Fibroblast of lung (primary cell): ENCODE measurements around the gene MCF2L. TPM values are rescaled to one million over a fixed set of nuclear protein-coding genes. Genes with fewer than 3 reads are reported as not detected.

ENCODE experiments used
- DNase-seq, 2 donors: peaks; one replicate each; pipeline versions ENCODE4 v3.0.0 to v3.0.0-alpha.2; 2010; ENCODE audit warnings: low read depth in 2 of 2
- H2AFZ ChIP-seq: 2 replicates; pipeline ENCODE4 v1.5.1; 2012; ENCODE audit warnings: low read length, control low read depth, inconsistent platforms
- H3K27ac ChIP-seq: 2 replicates; pipeline ENCODE4 v1.5.1; 2011; ENCODE audit warnings: low read length, control low read depth; ENCODE audit not compliant: insufficient read depth
- H3K27me3 ChIP-seq: 2 replicates; pipeline ENCODE4 v1.5.1; 2011; ENCODE audit warnings: mild to moderate bottlenecking, low read length; ENCODE audit not compliant: control insufficient read depth, insufficient read depth
- H3K36me3 ChIP-seq: 2 replicates; pipeline ENCODE4 v1.5.1; 2011; ENCODE audit warnings: low read length; ENCODE audit not compliant: control insufficient read depth, insufficient read depth
- H3K4me1 ChIP-seq: 2 replicates; pipeline ENCODE4 v1.5.1; 2011; ENCODE audit warnings: low read length; ENCODE audit not compliant: control insufficient read depth, insufficient read depth; ENCODE audit errors: extremely low read depth
- H3K4me2 ChIP-seq: 2 replicates; pipeline ENCODE4 v1.5.1; 2011; ENCODE audit warnings: low read length, control low read depth; ENCODE audit not compliant: insufficient read depth; ENCODE audit errors: extremely low read depth
- H3K4me3 ChIP-seq, 4 experiments: fragments of 200-600 bp in 1 of 4; sonication (generic) in 1 of 4; replicated peaks in 1 of 4; 2 replicates each; pipeline ENCODE4 v1.5.1; 2011 to 2016; ENCODE audit warnings: low read length in 4 of 4, low read depth in 3 of 4, mild to moderate bottlenecking in 3 of 4, control low read depth in 2 of 4, inconsistent platforms in 1 of 4, mixed read lengths in 1 of 4; ENCODE audit not compliant: insufficient read depth in 1 of 4; ENCODE audit errors: control extremely low read depth in 1 of 4
- H3K79me2 ChIP-seq: 2 replicates; pipeline ENCODE4 v1.5.1; 2012; ENCODE audit warnings: mild to moderate bottlenecking, low read length, inconsistent platforms; ENCODE audit not compliant: control insufficient read depth, insufficient read depth
- H3K9ac ChIP-seq: 2 replicates; pipeline ENCODE4 v1.5.1; 2011; ENCODE audit warnings: mild to moderate bottlenecking, low read length, control low read depth; ENCODE audit not compliant: insufficient read depth
- H3K9me3 ChIP-seq: 2 replicates; pipeline ENCODE4 v1.5.1; 2012; ENCODE audit warnings: low read depth, low read length; ENCODE audit not compliant: control insufficient read depth, insufficient read depth
- H4K20me1 ChIP-seq: 2 replicates; pipeline ENCODE4 v1.5.1; 2011; ENCODE audit warnings: low read length; ENCODE audit not compliant: control insufficient read depth, insufficient read depth; ENCODE audit errors: extremely low read depth
- CTCF ChIP-seq, 2 donors: IDR thresholded peaks in 1 of 2; conservative IDR thresholded peaks in 1 of 2; 1 replicate in 1 of 2; 2 replicates in 1 of 2; pipeline ENCODE4 v1.5.1; 2011 to 2012; ENCODE audit warnings: low read length in 2 of 2, control low read depth in 1 of 2, inconsistent platforms in 1 of 2, low read depth in 1 of 2, mild to moderate bottlenecking in 1 of 2
- EZH2 ChIP-seq: IDR thresholded peaks from 2 replicates; pipeline ENCODE4 v1.5.1; 2012; ENCODE audit warnings: low read length, control low read depth, mild to moderate bottlenecking; ENCODE audit errors: missing control alignments
- polyA plus RNA-seq, 2 donors: library from polyadenylated mRNA; depleted of rRNA in 1 of 2; stranded (reverse) in 1 of 2; unstranded in 1 of 2; fragments of >200 nt; gene quantifications; 2 replicates each; pipeline ENCODE4 v1.2.1, GENCODE V29; 2011 to 2012; ENCODE audit warnings: missing spikeins in 1 of 2
- total RNA-seq: library from RNA; depleted of rRNA; stranded (reverse); fragments of >200 nt; gene quantifications from 2 replicates; pipeline ENCODE4 v1.2.1, GENCODE V29; 2014

The MCF2L gene
- total and polyA plus RNA-seq, 2 donors (not counting 1 experiment from before 2014, with no cell fraction given): 0.18 to 3.3 TPM

GRCh38 chr13:112981451-112981850 lies 12.4 kb downstream of the MCF2L start:
- Histone ChIP-seq H3K9ac (no peak overlapping the region), H3K4me3 (no peak overlapping the region), H3K79me2 (no peaks in the 10 kb centered on the region), H3K4me2 (no peak overlapping the region), H3K9me3 (no peaks in the 10 kb centered on the region), H3K36me3 (no peaks in the 10 kb centered on the region), H2AFZ (no peak overlapping the region), H4K20me1 (no peaks in the 10 kb centered on the region), H3K4me1 (no peaks in the 10 kb centered on the region), H3K27me3 (peaks cover 5% of the 10 kb centered on the region), H3K27ac (no peak overlapping the region)
- no peak for DNase-seq
- TF ChIP-seq EZH2 (no peak), CTCF (conservative IDR thresholded peaks at IDR 0.05 in 1 of 2, IDR thresholded peaks at IDR 0.05 in 1 of 2; ENCODE audit: low read depth in 1 of 2, low read length in 2 of 2) (no peak)

- Histone ChIP-seq H3K4me1 (no peaks in the 10 kb centered on the region), H3K9me3 (no peaks in the 10 kb centered on the region), H3K27me3 (peaks cover 5% of the 10 kb centered on the region), H3K27ac (no peak overlapping the region), H3K4me3 (no peak overlapping the region), H3K36me3 (no peaks in the 10 kb centered on the region), H3K9ac (no peak overlapping the region), H2AFZ (no peak overlapping the region), H3K4me2 (no peak overlapping the region), H3K79me2 (no peaks in the 10 kb centered on the region), H4K20me1 (no peaks in the 10 kb centered on the region)
- no peak for TF ChIP-seq EZH2
- DNase-seq: no peak
Observed at GRCh38 chr13:112982281-112983041, 13.4 kb downstream of the MCF2L start.

- Histone ChIP-seq H3K27me3 (peaks cover 5% of the 10 kb centered on the region), H3K4me1 (no peaks in the 10 kb centered on the region), H3K79me2 (no peaks in the 10 kb centered on the region), H3K27ac (no peak overlapping the region), H3K9ac (no peak overlapping the region), H4K20me1 (no peaks in the 10 kb centered on the region), H3K9me3 (no peaks in the 10 kb centered on the region), H3K4me2 (no peak overlapping the region), H3K36me3 (no peaks in the 10 kb centered on the region), H2AFZ (no peak overlapping the region), H3K4me3 (no peak overlapping the region)
- DNase-seq: no peak
- TF ChIP-seq CTCF (conservative IDR thresholded peaks at IDR 0.05 in 1 of 2, IDR thresholded peaks at IDR 0.05 in 1 of 2; ENCODE audit: low read depth in 1 of 2, low read length in 2 of 2): no peak
- TF ChIP-seq EZH2: no peak
Observed at GRCh38 chr13:112983042-112983305, 14.0 kb downstream of the MCF2L start.
